Measurements from ENCODE around the gene CTDNEP1.

The CTDNEP1 gene

DNA sequence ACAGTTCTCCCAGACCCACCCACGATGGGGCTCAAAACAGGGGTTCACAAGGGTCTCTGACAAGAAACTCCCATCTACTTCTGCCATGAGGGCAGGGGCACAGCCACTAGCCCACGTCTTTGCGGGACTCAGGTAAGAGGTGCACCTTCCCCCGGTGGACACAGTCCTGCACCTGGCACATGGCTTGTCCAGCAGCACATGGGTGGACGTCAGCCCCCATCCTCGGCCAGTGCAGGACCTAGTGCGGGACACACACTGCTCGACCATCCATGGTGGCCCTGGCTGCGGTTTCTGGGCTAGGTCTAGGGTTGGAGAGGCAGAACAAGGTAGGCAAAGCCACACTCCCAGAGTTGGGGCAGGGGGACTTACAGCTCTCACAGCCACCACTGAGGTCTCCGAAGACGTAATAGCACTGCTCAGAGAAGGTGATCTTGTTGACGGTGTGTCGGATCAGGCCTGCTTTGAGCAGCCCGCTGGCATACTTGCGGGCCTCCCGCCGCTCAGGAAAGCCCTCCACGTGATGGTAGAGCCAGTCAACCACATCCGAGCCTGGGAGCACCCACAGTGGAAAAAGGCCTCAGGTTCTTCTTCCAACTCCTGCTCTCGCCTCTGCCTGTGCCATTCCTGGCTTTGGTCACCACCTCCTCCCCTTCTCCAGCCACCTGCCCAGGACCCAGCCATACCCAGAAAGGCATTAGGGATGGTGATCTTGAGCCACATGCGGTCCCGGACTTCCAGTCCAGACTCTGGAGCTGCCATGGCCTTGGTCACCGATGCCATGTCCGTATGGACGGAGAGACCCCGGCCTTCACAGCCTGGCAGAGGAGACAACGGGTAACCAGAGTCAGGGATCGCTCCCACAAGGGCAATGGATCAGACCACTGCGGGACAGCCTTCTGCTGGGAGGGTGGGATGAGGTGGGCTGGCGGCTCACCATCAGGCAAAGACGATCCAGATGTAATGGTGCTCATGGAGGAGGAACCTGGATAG lies 24.5 kb downstream of the CTDNEP1 start:
- TF ChIP-seq CTCF (IDR thresholded peaks at IDR 0.05) = no peak

GRCh38 chr17:7225711-7226331 lies 25.7 kb downstream of the CTDNEP1 start:
- TF ChIP-seq CTCF (IDR thresholded peaks at IDR 0.05) = no peak

- TF ChIP-seq CTCF (IDR thresholded peaks at IDR 0.05) = no peak
These were observed 26.8 kb downstream of the CTDNEP1 start for GRCh38 chr17:7224661-7225111.

DNA sequence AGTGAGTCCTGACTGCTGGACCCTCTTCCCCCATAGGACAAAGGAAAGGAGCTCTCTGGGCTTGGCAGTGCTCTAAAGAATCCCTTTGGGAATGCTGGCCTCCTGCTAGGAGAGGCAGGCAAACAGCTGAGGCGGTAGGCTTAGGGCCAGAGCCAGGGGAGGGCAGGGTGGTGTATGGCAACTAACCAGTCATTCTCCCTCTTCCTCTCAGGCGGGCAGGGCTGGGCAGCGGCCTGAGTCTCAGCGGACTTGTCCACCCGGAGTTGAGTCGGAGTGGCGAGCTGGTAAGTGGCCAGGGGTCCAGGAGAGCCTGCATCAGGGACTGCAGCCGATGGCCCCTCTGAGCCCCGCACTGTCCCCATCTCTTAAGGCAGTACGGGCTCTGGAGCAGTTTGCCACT lies 27.4 kb downstream of the CTDNEP1 start:
- no peak for TF ChIP-seq CTCF (IDR thresholded peaks at IDR 0.05)

GRCh38 chr17:7223375-7223774 lies 28.2 kb downstream of the CTDNEP1 start:
- no peak for TF ChIP-seq CTCF (IDR thresholded peaks at IDR 0.05)

GRCh38 chr17:7222972-7223292 lies 28.6 kb downstream of the CTDNEP1 start:
- TF ChIP-seq CTCF (IDR thresholded peaks at IDR 0.05) = no peak

- TF ChIP-seq CTCF (IDR thresholded peaks at IDR 0.05) = no peak
These were observed 29.2 kb downstream of the CTDNEP1 start for GRCh38 chr17:7222093-7222971.

All from LNCAP (cell line).